Neural cell (in vitro differentiated cells): ENCODE results near the gene PLIN4. TPM values are rescaled to one million over a fixed set of nuclear protein-coding genes. Genes with fewer than 3 reads are reported as not detected.

ENCODE experiments used
- H2AFZ ChIP-seq: fragments of 200-600, 300-800 bp; sonication (generic), shearing (Covaris generic); 2 replicates; pipeline ENCODE4 v1.6.0; 2014; ENCODE audit warnings: low read depth, mild to moderate bottlenecking, antibody characterized with exemption, low read length, moderate library complexity
- H3F3A ChIP-seq: fragments of 200-600 bp; shearing (Covaris generic); 2 replicates; pipeline ENCODE4 v1.6.1; 2016; ENCODE audit warnings: mild to moderate bottlenecking, moderate library complexity, mixed read lengths, antibody characterized with exemption, low read length; ENCODE audit not compliant: insufficient read depth, poor library complexity, severe bottlenecking
- H3K27ac ChIP-seq: fragments of 200-600, 300-800 bp; sonication (generic), shearing (Covaris generic); 2 replicates; pipeline ENCODE4 v1.5.1; 2014; ENCODE audit warnings: mild to moderate bottlenecking, low read length, moderate library complexity
- H3K27me3 ChIP-seq: fragments of 300-800, 200-600 bp; sonication (generic), shearing (Covaris generic); 2 replicates; pipeline ENCODE4 v1.6.0; 2014; ENCODE audit warnings: mild to moderate bottlenecking, low read depth, low read length, moderate library complexity; ENCODE audit not compliant: insufficient read depth
- H3K36me3 ChIP-seq: fragments of 300-800, 200-600 bp; sonication (generic), shearing (Covaris generic); 2 replicates; pipeline ENCODE4 v1.5.1; 2014; ENCODE audit warnings: mild to moderate bottlenecking, antibody characterized with exemption, low read length, moderate library complexity; ENCODE audit not compliant: insufficient read depth
- H3K4me2 ChIP-seq: fragments of 300-800, 200-600 bp; sonication (generic), shearing (Covaris generic); 2 replicates; pipeline ENCODE4 v1.6.0; 2014; ENCODE audit warnings: mild to moderate bottlenecking, low read length
- H3K4me3 ChIP-seq: fragments of 300-800, 200-600 bp; sonication (generic), shearing (Covaris generic); 2 replicates; pipeline ENCODE4 v1.5.1; 2014; ENCODE audit warnings: mild to moderate bottlenecking, low read length, moderate library complexity
- H3K79me2 ChIP-seq: fragments of 200-600 bp; shearing (Covaris generic); replicated peaks from 2 replicates; pipeline ENCODE4 v1.6.0; 2014; ENCODE audit warnings: mild to moderate bottlenecking, low read length, moderate library complexity; ENCODE audit not compliant: insufficient read depth
- H3K9ac ChIP-seq: fragments of 300-800, 200-600 bp; sonication (generic), shearing (Covaris generic); 2 replicates; pipeline ENCODE4 v1.6.1; 2016; ENCODE audit warnings: mild to moderate bottlenecking, low read length, mixed read lengths
- H3K9me2 ChIP-seq: fragments of 200-600 bp; shearing (Covaris generic); 2 replicates; pipeline ENCODE4 v1.6.1; 2016; ENCODE audit warnings: mild to moderate bottlenecking, low read length, mixed read lengths; ENCODE audit not compliant: insufficient read depth
- H3K9me3 ChIP-seq: fragments of 200-600, 300-800 bp; sonication (generic), shearing (Covaris generic); 2 replicates; pipeline ENCODE4 v1.6.1; 2016; ENCODE audit warnings: mild to moderate bottlenecking, mixed run types, low read length, moderate library complexity, mixed read lengths
- H4K20me1 ChIP-seq: fragments of 200-600 bp; shearing (Covaris generic); 2 replicates; pipeline ENCODE4 v1.6.1; 2016; ENCODE audit warnings: mild to moderate bottlenecking, mixed run types; ENCODE audit not compliant: insufficient read depth
- EP300 ChIP-seq: fragments of 450-650 bp; conservative IDR thresholded peaks from 2 replicates; pipeline ENCODE4 v1.6.1; 2014; ENCODE audit warnings: antibody characterized with exemption, mild to moderate bottlenecking, moderate library complexity; ENCODE audit not compliant: poor library complexity, severe bottlenecking
- EZH2 ChIP-seq: fragments of 200-600, 300-800 bp; shearing (Covaris generic), sonication (generic); IDR thresholded peaks from 2 replicates; pipeline ENCODE4 v1.6.1; 2014; ENCODE audit warnings: antibody characterized with exemption, low read length, borderline replicate concordance, mild to moderate bottlenecking; ENCODE audit not compliant: insufficient read depth, poor library complexity, severe bottlenecking
- MXI1 ChIP-seq: fragments of 450-650 bp; conservative IDR thresholded peaks from 2 replicates; pipeline ENCODE4 v1.6.1; 2014; ENCODE audit warnings: antibody characterized with exemption, mild to moderate bottlenecking; ENCODE audit not compliant: poor library complexity, severe bottlenecking
- POLR2AphosphoS5 ChIP-seq: IDR thresholded peaks from 2 replicates; pipeline ENCODE4 v1.6.1; 2012
- RAD21 ChIP-seq: fragments of 450-650 bp; conservative IDR thresholded peaks from 2 replicates; pipeline ENCODE4 v1.6.1; 2014; ENCODE audit warnings: antibody characterized with exemption, mild to moderate bottlenecking, moderate library complexity
- SMC3 ChIP-seq: fragments of 450-650 bp; conservative IDR thresholded peaks from 2 replicates; pipeline ENCODE4 v1.6.1; 2014; ENCODE audit warnings: antibody characterized with exemption, mild to moderate bottlenecking, moderate library complexity; ENCODE audit not compliant: poor library complexity
- TAF1 ChIP-seq: IDR thresholded peaks from 2 replicates; pipeline ENCODE4 v1.6.1; 2012; ENCODE audit warnings: low read depth
- polyA plus RNA-seq: library from polyadenylated mRNA; depleted of rRNA; stranded (reverse); fragments of >200 nt; gene quantifications from 2 replicates; pipeline ENCODE4 v1.2.3, GENCODE V29; 2014
- TF ChIP-seq, protein P1 (sequence below): fragments of 450-650 bp; IDR thresholded peaks from 2 replicates; pipeline ENCODE4 v1.5.1; 2014; ENCODE audit warnings: antibody characterized with exemption, mild to moderate bottlenecking, moderate library complexity; ENCODE audit not compliant: poor library complexity, severe bottlenecking
- TF ChIP-seq, protein P2 (sequence below): IDR thresholded peaks from 2 replicates; pipeline ENCODE4 v1.6.1; 2012; ENCODE audit warnings: borderline replicate concordance

The PLIN4 gene
- polyA plus RNA-seq, 1 donor from 2014 or later, result not detected

DNA sequence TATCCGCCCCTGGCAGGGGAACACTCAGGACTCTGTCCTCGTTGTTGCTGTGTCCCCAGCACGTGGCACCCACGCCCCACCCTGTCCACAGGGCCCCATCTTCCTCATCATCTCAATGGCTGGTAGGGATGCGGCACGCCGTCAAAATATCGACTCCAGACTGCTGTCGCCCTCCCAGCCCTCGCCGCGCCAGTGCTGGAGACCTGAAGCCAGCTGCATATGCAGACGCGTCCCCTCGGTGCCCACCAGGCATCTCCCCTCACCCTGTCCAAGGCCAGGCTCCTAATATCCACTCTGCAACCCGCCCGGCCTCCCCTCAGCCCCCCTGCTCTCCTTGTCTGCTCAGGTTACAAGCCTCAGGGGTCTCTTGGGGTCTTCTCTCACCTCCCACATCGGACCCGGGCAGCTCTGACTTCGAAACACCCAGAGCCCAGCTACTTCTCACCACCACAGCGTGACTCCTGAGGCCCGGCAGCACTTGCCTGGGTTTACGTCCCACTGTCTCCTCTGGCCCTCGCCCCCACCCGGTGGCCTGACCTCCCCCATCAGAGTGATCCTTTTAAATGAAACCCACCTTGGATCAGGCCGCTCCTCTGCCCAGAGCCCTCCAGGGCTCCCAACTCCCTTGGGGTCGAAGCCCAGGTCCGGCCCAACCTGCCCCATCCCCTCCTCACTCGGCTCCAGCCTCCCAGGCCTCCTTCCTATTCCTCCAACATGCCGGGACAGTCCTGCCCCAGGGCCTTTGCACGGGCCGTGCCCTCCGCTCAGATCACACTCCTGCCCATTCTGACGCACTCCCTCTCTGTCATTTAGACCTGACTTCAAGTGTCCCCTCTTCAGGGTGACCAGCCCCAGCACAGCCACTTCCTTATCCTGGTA lies 12.5 kb downstream of the PLIN4 start:
- Histone ChIP-seq H3K27ac (no peak overlapping the region), H2AFZ (no peak overlapping the region), H3K4me2 (no peak overlapping the region), H3K27me3 (no peaks in the 10 kb centered on the region), H3K9me3 (no peaks in the 10 kb centered on the region), H3K36me3 (no peaks in the 10 kb centered on the region), H3K9ac (no peak overlapping the region), H3K4me3 (no peak overlapping the region), H3F3A (no peaks in the 10 kb centered on the region), H4K20me1 (no peaks in the 10 kb centered on the region), H3K79me2 (no peaks in the 10 kb centered on the region), H3K9me2 (no peaks in the 10 kb centered on the region)
- TF ChIP-seq EZH2 (no peak), TAF1 (no peak), SMC3 (no peak), EP300 (no peak), POLR2AphosphoS5 (no peak), MXI1 (no peak), RAD21 (no peak)
- TF ChIP-seq, protein P1, sequence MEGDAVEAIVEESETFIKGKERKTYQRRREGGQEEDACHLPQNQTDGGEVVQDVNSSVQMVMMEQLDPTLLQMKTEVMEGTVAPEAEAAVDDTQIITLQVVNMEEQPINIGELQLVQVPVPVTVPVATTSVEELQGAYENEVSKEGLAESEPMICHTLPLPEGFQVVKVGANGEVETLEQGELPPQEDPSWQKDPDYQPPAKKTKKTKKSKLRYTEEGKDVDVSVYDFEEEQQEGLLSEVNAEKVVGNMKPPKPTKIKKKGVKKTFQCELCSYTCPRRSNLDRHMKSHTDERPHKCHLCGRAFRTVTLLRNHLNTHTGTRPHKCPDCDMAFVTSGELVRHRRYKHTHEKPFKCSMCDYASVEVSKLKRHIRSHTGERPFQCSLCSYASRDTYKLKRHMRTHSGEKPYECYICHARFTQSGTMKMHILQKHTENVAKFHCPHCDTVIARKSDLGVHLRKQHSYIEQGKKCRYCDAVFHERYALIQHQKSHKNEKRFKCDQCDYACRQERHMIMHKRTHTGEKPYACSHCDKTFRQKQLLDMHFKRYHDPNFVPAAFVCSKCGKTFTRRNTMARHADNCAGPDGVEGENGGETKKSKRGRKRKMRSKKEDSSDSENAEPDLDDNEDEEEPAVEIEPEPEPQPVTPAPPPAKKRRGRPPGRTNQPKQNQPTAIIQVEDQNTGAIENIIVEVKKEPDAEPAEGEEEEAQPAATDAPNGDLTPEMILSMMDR, result no peak
- TF ChIP-seq, protein P2, sequence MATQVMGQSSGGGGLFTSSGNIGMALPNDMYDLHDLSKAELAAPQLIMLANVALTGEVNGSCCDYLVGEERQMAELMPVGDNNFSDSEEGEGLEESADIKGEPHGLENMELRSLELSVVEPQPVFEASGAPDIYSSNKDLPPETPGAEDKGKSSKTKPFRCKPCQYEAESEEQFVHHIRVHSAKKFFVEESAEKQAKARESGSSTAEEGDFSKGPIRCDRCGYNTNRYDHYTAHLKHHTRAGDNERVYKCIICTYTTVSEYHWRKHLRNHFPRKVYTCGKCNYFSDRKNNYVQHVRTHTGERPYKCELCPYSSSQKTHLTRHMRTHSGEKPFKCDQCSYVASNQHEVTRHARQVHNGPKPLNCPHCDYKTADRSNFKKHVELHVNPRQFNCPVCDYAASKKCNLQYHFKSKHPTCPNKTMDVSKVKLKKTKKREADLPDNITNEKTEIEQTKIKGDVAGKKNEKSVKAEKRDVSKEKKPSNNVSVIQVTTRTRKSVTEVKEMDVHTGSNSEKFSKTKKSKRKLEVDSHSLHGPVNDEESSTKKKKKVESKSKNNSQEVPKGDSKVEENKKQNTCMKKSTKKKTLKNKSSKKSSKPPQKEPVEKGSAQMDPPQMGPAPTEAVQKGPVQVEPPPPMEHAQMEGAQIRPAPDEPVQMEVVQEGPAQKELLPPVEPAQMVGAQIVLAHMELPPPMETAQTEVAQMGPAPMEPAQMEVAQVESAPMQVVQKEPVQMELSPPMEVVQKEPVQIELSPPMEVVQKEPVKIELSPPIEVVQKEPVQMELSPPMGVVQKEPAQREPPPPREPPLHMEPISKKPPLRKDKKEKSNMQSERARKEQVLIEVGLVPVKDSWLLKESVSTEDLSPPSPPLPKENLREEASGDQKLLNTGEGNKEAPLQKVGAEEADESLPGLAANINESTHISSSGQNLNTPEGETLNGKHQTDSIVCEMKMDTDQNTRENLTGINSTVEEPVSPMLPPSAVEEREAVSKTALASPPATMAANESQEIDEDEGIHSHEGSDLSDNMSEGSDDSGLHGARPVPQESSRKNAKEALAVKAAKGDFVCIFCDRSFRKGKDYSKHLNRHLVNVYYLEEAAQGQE, result no peak

DNA sequence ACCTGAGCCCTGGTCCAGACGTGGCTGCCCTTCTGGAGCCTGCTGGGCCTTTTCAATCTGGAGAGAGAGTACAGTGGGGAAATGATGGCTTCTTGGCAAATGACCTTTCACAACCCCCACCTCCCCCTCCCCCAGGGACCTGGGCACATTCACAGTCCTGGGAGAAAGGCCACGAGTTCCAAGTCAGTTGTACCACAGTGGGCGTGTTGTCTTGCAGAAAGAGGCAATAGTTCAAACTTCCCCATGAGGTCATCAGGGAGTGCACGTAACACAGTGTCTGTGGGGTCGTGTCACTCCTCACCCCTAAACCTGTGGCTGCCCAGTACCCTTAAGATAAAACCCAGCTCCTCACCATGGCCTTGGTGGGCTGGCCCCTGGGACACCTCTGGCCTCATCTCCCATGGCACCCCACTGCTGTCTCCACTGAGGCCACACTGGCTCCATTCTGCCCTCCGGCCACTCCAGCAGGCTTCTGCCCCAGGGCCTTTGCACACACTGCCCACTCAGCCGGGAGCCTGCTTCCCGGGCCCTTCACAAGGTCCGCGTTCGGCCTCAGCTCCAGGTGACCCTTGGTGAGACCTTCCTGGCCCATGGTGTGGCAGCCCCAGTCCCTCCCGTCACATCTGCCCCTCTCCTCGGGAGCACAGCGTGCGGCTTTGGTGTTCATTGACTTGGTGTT lies 13.3 kb downstream of the PLIN4 start:
- TF ChIP-seq EP300 (no peak), RAD21 (no peak), EZH2 (no peak), POLR2AphosphoS5 (no peak), TAF1 (no peak), MXI1 (no peak), SMC3 (no peak)
- TF ChIP-seq, protein P2, result no peak
- Histone ChIP-seq H3K9me2 (no peaks in the 10 kb centered on the region), H3K4me2 (no peak overlapping the region), H3K79me2 (no peaks in the 10 kb centered on the region), H3K27ac (no peak overlapping the region), H3K36me3 (no peaks in the 10 kb centered on the region), H3F3A (no peaks in the 10 kb centered on the region), H4K20me1 (no peaks in the 10 kb centered on the region), H3K9me3 (no peaks in the 10 kb centered on the region), H3K9ac (no peak overlapping the region), H2AFZ (no peak overlapping the region), H3K4me3 (no peak overlapping the region), H3K27me3 (no peaks in the 10 kb centered on the region)
